HG03025 (cell line): ENCODE results near the gene CPEB4.

ENCODE experiments used
- ATAC-seq: cut with Tn5 transposase; IDR thresholded peaks from one replicate; pipeline ENCODE4 v1.9.1; 2021; ENCODE audit warnings: mild to moderate bottlenecking, moderate library complexity; ENCODE audit not compliant: unreplicated experiment, low FRiP score

CPEB4 gene

DNA sequence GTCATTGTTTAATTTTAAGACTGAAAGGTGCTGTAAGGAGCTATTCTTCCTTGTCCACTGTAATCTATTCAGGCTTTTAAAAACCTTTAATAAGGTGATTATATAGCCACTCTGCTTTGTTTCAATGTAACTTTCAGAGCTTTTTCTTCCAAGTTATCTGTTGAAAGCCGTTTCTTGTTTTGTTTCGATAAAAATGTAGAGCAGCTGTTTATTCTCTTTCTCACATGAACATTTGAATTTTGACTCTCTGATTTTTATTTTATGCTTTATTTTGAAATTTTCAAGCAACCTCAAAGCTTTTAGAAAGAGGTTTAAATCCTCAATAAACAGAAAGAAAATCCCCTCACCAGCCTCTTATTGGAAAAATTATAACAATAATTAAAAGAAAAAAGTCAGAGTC is 47.2 kb downstream of the CPEB4 start:
- ATAC-seq, result no peak

DNA sequence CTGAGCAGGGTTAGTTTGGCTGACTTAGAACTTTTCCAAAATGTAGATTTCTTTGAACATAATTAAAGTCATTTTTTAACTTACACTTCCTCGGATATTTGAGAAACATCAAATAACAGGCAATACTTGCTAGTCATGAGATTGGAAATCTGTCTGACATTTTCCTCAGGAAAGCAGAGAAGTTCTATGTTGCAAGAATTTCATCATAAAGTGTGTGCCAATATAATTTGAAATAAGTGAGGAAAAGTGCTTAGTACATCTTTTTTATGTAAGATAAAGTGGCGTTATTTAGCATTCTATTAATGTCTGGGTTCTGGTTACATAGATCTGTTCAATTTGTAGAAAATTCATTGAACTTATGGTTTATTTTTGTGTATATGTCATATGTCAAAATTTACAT is 52.1 kb downstream of the CPEB4 start:
- no peak for ATAC-seq

DNA sequence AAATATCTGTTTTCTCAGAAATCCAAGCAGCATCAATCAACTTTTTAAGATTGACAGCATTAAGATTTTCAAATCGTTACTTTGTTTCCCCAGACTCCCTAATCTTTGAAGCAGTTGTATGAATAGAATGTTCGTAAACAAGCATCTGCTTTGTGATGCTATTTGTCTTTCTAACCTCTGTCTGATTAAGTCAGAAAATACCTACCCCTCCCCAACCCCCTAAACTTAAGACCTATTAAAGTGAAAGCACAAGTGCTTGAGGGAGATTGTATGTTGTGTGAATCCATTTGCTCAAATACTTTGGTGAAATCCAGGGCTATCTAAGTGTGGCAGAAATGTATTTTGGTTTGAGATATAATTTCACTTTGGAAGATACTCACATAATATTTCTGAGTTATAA is 53.0 kb downstream of the CPEB4 start:
- ATAC-seq, result no peak

DNA sequence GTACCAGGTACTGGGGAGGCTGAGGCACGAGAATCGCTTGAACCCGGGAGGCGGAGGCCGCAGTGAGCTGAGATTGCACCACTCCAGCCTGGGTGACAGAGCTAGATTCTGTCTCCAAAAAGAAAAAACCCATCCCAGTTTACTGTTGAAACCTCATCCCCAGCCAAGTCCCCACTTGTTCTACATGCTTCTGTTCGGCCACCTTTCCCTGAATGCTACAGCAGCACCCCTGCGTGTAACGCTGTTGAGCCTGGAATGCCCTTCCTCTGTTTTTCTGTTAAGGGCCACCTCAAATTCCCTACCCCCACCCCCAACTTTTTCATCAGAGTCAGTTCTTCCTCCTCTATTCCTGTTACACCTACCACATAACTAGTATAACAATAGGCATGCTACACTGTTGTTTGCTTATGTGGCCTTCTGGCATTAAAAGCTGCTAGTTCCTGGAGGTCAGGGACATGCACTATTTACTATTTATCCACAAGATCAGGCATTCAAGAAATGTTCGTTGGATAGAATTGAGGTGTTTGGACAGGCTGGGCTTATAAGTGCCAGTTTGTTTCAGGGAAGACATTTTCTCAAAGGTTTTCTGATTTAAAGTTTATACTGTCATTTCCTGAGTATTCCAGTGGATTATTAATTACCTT is 53.7 kb downstream of the CPEB4 start:
- no peak for ATAC-seq

DNA sequence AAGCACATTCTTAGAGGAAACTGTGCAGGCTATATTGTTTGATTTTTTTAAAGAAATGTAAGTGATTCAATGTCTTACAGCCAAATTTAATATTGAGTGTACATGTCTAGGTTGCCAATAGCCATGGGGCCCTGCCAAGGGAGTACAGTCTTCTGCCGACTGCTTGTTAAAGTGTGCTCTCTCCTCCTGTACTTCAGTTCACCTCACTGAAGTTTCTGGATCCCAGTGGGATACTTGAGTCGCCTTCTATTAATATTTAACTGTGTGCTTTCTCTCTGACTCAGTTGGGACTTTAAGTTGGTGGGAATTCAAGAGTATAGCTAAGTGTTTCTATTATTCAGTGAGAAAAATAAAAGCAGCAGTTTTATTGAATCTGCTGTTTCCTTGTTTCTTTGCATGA is 56.4 kb downstream of the CPEB4 start:
- no peak for ATAC-seq

DNA sequence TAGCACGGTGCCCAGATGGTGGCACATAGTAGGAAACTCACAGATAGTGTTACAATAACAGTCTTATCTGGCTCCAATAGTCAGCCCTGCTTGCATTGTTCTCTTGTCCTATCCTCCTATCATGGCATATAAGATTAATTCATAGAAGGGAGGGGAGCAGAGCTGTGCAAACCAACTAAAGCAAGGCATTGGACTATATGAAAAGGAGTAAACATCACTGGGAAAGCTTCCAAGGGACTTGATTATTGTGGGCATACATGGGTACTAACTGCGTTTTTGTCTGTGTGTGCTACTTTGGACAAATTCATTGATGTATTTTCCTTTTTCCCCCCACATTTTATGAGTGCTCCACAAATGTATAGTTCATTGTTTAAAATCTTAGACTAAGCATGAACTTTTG is 57.0 kb downstream of the CPEB4 start:
- ATAC-seq, result no peak

DNA sequence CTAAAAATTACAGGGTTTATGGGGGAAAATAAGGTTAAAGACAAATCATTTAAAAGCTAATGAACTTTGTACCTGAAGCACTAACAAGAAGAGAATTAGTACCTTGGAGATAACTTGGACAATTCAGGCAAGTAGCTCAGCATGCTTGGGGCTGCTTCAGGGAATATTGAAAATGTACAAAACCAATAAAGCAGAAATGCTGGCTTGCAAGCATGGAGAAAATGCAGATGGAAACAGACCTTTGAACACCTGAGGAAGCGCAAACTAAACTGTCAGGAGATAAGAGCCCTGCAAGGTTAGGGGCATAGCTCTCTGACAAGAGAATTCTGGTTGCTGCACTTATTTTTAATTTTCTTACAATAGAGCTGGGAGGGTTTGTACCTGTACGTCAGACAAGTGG is 58.2 kb downstream of the CPEB4 start:
- no peak for ATAC-seq

DNA sequence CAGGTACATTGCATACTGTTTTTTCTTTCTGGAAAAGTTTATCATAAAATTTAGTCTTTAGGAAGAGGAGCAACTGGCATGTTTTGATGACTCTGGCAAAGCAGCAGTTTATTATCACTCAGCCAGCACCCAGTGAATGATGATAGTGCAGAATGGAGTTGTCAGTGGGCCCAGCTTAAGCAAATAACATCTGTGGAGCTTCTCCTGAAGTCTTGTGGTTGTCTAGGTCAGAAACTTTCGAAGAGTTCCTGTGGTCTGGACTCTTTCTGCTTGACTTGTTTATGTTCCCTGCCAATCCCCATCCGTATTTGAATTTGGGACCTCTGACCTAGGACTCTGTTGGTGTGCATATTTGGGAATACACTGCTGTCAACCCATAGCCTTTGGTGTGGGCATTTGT is 62.7 kb downstream of the CPEB4 start:
- no peak for ATAC-seq

DNA sequence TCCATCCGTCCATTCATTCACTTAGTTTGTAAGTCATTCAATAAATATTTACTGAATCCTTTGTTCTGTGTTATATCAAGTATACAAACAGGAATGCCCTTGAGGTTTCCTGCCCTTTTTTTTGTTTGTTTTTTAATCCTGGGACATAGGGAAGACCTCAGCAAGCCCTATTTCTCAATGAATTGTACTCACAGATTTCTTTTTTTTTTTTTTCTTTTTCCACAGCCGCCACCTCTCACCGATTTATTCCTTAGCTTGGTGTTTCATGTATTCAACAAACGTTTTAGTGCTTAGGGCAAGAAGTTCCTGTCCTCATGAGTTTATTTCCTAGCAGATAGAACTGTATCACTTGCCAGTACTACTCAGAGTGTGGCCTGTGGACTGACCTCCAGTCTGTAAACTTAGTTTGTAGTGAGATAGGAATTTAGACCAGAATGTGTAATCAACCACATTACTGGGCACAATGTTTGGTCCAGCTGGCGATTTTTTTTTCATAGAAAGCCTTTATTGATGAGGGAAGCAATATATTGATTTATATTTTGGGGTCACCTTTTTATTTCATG is 65.5 kb downstream of the CPEB4 start:
- ATAC-seq, result no peak

DNA sequence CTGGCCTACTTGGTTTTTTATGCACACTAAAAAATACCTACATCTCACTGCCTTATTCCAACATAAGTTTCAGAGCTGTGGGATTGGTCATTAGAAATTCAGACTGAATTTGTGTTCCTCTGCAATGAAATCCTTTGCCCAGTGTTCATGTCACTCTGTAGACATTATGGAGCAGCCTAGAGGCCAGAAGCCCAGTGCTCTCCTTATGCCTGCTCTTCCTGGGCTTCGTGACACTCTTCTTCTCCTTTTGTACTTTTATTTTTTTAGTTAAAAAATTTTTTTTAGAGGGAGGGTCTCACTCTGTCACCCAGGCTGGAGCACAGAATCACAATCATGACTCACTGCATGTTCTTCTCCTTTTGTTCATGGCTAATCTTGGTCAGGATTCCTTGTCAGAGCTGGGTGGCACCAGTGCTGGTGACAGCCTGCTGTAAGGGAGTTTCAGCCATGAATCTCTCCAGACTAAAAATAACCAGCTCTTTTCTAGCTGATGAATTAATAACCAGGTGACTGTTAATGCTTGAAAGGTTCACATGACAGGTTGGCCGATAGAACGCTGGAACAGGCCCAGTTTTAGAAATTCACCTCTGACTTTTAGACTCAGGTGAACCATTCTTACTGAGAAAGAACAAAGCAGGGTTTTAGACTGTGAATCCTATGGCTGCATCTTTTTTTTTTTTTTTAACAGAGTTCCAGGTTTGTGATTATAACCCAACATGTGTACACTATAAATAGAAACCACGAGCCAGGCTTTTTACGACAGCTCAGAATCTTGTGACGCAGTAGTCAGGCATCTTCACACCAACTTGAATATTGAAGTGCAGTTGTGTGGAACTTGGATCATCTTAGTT is 66.7 kb downstream of the CPEB4 start:
- no peak for ATAC-seq

DNA sequence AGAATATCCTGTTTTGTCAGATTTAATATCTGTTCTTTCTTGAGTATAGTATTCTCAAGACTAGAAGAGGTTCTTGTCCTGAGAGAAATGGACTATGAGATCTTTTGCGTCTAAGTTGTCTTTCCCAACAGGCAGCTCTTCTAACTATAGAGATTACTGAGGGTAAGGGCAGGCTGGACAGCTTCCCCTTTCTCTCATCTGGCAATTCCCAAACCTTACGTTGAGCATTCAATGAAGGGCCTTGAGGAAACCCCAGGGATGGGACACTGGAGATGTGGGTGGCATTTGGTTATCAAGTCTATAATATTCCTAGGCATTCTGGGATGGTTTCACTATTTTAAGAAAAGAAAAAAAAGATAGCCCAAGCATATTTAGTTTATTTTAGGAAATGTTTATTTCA is 72.8 kb downstream of the CPEB4 start:
- ATAC-seq, result no peak

DNA sequence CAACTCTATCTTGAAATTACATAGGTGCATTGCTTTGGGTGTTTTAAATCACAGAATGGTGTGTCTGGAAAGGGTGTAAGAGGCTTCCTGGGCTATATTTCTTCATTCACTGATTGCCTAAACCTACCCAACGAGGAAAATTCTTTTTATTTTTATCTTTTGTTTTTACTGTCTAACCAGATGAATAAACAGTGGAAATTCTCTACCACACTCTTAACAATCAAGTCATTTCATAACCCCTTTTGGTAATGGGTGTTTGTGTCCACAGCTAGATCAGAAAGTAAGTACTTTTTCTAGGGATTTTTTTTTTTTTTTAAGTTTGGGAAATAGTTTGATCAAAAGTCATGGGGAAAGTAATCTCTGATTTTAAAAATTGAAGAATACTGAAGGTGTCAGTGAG is 73.3 kb downstream of the CPEB4 start:
- no peak for ATAC-seq

DNA sequence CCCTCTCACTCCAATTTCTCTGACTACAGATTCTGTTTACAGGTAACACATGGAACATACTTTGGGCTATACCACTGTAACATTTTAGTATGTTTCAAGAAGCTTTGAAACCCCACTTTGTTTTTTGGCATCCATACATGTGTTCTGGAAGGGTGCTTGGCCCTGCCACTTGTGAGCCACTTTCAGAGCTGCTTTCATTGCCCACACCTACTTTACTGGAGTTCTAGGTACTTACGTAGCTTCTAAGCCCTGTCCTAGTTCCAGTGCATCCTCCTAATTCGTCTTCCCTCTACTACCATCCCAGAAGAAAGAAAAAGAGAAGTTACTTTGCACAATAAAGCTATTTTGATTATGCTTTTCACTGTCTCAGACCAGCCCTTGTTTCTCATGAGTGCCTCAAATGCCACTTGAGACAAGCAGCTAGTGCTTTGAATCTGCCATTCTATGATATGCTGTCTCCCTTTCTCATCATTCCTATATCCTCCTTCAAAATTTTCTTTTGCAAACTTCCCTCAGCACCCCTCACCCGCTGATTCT is 74.4 kb downstream of the CPEB4 start:
- ATAC-seq, result no peak

DNA sequence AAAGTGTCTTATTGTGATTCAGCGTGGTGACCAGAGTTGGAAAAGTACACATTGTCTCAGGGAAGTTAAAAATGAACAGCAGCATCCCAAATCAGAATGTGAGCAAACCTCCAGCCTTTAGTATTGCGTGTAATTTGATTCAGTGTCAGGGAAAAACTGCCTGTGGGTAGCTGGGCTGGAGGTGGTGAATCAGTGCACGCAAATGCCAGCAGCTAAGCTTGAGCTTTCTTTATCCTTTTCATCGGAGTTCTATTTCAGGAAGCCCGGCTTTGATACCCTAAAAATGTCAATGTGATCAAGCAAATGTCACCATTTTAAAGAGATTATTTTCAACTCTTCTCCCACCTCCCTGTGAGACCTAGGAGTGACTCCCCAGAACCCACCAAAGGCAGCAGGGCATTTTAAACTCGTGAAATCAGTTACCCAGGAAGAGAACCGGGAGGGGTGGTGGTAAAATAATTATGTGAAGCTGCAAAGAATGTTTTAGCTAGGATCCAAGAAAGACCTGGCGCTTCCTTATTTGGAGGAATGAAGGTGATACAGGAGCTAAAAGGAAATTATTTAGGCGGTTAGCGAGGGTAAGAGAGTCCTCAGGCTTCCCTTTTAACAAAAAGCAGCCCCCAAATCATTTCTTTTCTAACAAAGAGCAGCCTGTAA is 75.2 kb downstream of the CPEB4 start:
- ATAC-seq, result no peak

DNA sequence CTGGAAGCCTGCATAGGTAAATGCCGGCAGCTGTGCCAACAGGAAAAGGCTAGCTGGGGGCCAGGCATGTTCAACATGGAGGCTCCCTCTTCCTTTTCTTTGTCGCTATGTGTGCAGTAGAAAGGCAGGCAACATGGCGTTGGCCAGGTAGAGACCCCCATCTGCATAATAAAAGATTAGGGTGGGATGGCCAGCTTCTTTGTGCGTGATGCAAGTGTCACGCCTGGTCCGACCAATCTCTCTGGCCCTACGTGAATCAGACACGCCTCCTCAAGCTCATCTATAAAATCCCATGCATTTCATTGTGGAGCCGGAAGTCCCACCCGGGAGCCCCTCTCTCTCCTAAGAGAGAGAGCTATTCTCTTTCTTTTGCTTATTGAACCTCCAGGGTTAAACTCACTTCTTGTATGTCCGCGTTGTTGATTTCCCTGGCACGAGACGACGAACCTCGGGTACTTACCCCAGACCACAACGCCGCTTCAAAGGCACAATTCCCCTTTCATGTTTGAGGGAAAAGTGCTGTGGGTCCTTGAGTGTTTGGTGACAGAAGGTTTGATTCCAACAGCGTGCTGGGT is 75.8 kb downstream of the CPEB4 start:
- no peak for ATAC-seq

DNA sequence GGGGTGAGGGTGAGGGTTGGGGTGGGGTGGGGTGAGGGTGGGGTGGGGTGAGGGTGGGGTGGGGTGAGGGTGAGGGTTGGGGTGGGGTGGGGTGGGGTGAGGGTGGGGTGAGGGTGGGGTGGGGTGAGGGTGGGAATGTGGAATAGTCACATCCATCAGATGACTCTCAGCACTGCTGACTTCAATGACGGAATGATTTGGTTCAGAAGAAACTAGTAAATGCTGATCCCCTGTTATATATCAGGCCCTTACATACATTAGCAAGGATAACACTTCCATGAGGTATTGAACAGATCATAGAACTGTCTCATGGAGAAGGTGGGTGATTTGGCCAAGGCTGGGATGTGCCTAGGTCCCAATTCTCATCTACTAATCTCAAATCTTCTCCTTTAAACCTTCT is 76.4 kb downstream of the CPEB4 start:
- no peak for ATAC-seq

DNA sequence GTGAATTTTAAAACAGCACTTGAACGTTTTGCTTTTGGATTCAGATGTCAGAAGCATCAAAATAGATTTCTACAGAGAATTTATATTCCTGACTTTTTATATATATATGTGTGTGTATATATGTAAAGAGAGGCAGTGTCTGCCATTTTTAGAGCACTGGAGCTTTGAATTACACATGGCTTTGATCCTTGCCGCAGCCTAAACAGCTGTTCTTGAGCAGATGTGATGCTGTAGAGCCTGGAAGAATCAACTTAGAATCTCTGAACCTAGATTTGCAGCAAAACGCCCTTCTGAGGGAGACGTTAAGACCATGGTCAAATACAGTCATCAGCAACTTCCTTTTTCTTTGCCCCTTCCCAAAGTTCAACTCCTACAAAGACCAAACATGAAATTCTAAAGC is 79.1 kb downstream of the CPEB4 start:
- no peak for ATAC-seq

DNA sequence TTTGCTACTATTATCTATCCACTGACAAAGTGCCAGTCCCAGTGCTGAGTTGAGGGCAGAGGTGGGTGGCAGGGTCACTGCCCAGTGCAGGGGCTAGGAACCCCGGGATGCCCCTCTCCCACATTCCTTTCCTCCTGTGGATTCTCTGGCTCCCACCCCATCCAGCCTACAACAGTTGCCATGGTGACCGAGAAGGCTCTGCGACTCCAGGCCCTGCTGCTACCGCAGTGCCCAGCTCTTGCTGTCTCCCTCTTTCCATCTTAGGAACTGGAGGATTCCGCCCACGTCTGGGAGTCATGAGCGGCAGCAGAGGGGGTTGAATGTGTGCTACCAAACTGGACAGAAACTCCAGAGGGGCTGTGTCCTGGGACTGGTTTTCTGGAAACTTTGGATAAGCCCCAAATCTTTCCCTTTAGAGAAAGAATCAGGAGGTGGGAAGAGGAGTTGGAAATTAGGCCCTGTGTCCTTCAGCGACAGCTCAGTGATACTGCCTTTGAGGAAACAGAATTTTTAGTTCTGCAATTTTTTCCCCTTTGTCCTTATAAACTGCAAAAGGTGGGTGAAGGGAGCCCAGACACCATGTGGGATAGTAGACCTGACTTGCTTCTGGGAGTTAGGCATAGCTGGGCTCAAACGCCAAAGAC is 80.1 kb downstream of the CPEB4 start:
- no peak for ATAC-seq

DNA sequence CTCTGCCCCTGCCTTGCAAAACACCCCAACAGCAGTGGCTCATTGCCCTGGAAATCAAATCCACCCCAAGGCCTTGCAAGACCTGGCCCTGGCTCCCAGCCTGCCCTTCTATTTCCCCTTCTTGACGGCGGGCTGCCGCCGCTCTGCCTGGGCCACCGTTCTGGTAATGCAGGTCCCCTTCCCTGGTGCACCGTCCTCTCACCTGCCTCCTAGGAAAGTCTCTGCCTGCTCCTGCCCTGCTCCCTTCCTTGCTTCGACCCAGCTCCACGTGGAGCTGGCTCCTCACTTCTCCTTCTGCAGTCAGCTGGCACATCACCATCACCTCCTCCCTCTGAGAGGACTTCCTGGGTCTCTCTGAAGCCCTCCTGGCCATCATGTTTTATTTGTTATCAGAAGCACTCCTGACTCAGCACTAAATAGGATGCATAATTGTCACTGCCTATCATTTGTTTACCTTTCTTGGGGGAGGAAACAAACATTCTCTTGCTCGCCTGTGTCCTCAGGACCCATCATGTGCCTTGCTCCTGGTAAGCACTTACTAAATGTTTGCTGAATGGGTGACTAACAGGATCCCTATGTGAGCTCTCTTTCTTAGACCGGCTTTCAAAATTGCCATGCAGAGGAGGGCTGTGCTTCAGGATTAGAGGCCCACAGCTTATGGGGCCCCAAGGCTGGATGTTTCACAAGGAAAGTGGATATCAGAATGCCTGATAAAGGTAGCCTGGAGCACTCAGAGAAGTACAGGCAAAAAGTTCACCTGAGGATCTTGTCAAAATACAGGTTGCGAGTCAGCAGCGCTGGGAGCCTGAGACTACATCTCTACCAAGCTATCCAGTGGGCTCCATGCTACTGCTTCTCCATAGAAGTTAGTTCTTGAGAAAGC is 81.3 kb downstream of the CPEB4 start:
- ATAC-seq, result no peak
